HepG2 (cell line): Measurements from ENCODE around the gene CUL9. TPM values are rescaled to one million over a fixed set of nuclear protein-coding genes. Genes with fewer than 3 reads are reported as not detected.

Source experiments
- ATAC-seq: fragments of 200-7000 bp; cut with Tn5 transposase; 3 replicates; pipeline ENCODE4 v1.9.1; 2020; ENCODE audit warnings: mild to moderate bottlenecking, moderate library complexity
- BruUV-seq: library from RNA; stranded (reverse); fragments of 400-500 nt; replicated peaks from 2 replicates; lab custom pipeline; 2021; lab: Mats Ljungman, UMichigan
- CTCF ChIA-PET: fragments of 300-600 bp; formaldehyde crosslinking; extraction: SDS; loops from one replicate; lab custom pipeline; 2021; ENCODE audit warnings: low total read pairs, inconsistent platforms, low intra/inter-chr PET ratio; lab: Yijun Ruan, JAX
- POLR2A ChIA-PET: fragments of 350-600 bp; sonication (Branson Sonifier 250); formaldehyde crosslinking; loops from one replicate; lab custom pipeline; 2020; ENCODE audit warnings: antibody characterized with exemption, inconsistent platforms; lab: Yijun Ruan, JAX
- DNase-seq: peaks from one replicate; pipeline ENCODE4 v3.0.0-alpha.2; 2015; ENCODE audit warnings: low spot score
- FAIRE-seq: peaks from 3 replicates; lab custom pipeline; 2011; peaks lifted over from hg19 to GRCh38; lab: Jason Lieb, UNC
- H2AFZ ChIP-seq: one replicate; pipeline ENCODE4 v1.6.1; 2011; ENCODE audit warnings: low read length, inconsistent platforms
- H3K27ac ChIP-seq: fragments of 300-600 bp; 3 replicates; pipeline ENCODE4 v1.8.0; 2011; ENCODE audit warnings: mixed run types, mild to moderate bottlenecking, mixed read lengths, low read length, inconsistent platforms; ENCODE audit not compliant: insufficient read depth; ENCODE audit errors: extremely low read length
- H3K27me3 ChIP-seq, 2 experiments: fragments of 200-600 bp in 1 of 2; 2 replicates in 1 of 2; 3 replicates in 1 of 2; pipeline versions ENCODE4 v1.6.0 to v1.8.0; 2011; ENCODE audit warnings: low read length in 2 of 2, mild to moderate bottlenecking in 2 of 2, moderate library complexity in 2 of 2, inconsistent platforms in 1 of 2; ENCODE audit not compliant: insufficient read depth in 2 of 2, control insufficient read depth in 1 of 2
- H3K36me3 ChIP-seq, 2 experiments: fragments of 200-600 bp in 1 of 2; replicated peaks in 1 of 2; 2 replicates in 1 of 2; 3 replicates in 1 of 2; pipeline versions ENCODE4 v1.5.1 to v1.8.0; 2011; ENCODE audit warnings: low read length in 2 of 2, inconsistent platforms in 1 of 2; ENCODE audit not compliant: insufficient read depth in 2 of 2, control insufficient read depth in 1 of 2
- H3K4me1 ChIP-seq: 2 replicates; pipeline ENCODE4 v1.5.1; 2012; ENCODE audit warnings: low read length, inconsistent platforms; ENCODE audit not compliant: insufficient read depth
- H3K4me2 ChIP-seq: 2 replicates; pipeline ENCODE4 v1.6.0; 2011; ENCODE audit warnings: low read depth, low read length, inconsistent platforms
- H3K4me3 ChIP-seq, 3 experiments: fragments of 200-600 bp in 1 of 3; sonication (generic), shearing (Covaris generic) in 1 of 3; replicated peaks in 1 of 3; 2 replicates each; pipeline ENCODE4 v1.5.1; 2011 to 2016; ENCODE audit warnings: low read length in 3 of 3, inconsistent platforms in 2 of 3, low read depth in 2 of 3, mild to moderate bottlenecking in 2 of 3, control low read depth in 1 of 3, mixed read lengths in 1 of 3; ENCODE audit not compliant: insufficient read depth in 1 of 3
- H3K79me2 ChIP-seq: one replicate; pipeline ENCODE4 v1.6.1; 2011; ENCODE audit warnings: low read length, inconsistent platforms; ENCODE audit not compliant: insufficient read depth
- H3K9ac ChIP-seq: 2 replicates; pipeline ENCODE4 v1.6.0; 2011; ENCODE audit warnings: mild to moderate bottlenecking, low read depth, low read length, inconsistent platforms; ENCODE audit not compliant: insufficient read depth
- H3K9me3 ChIP-seq: 2 replicates; pipeline ENCODE4 v1.5.1; 2012; ENCODE audit warnings: mild to moderate bottlenecking, low read length
- H4K20me1 ChIP-seq: 2 replicates; pipeline ENCODE4 v1.6.0; 2011; ENCODE audit warnings: inconsistent platforms, mild to moderate bottlenecking, low read length, moderate library complexity; ENCODE audit not compliant: insufficient read depth
- AGO2 ChIP-seq: fragments of 200-400 bp; formaldehyde crosslinking; optimal IDR thresholded peaks from 2 replicates; pipeline ENCODE3; 2017; ENCODE audit warnings: mild to moderate bottlenecking, low read depth, low read length, moderate library complexity
- CBX5 ChIP-seq: sonication (generic); formaldehyde crosslinking; IDR thresholded peaks from 2 replicates; pipeline ENCODE4 v1.4.0; 2020; ENCODE audit warnings: missing genetic modification reagents, borderline replicate concordance
- CCDC6 ChIP-seq: sonication (generic); formaldehyde crosslinking; IDR thresholded peaks from 2 replicates; pipeline ENCODE4 v1.8.1; 2022; ENCODE audit warnings: mild to moderate bottlenecking, missing genetic modification reagents, moderate library complexity
- DNMT1 ChIP-seq: sonication (generic); formaldehyde crosslinking; IDR thresholded peaks from 2 replicates; pipeline ENCODE4 v1.5.1; 2020; ENCODE audit warnings: mild to moderate bottlenecking, missing genetic modification reagents
- POLR2AphosphoS2 ChIP-seq: IDR thresholded peaks from 2 replicates; pipeline ENCODE4 v1.6.1; 2011; ENCODE audit warnings: low read depth, low read length, improper control_type of control experiment
- RBFOX2 ChIP-seq: fragments of 200-400 bp; formaldehyde crosslinking; IDR thresholded peaks from 2 replicates; pipeline ENCODE4 v1.6.1; 2017; ENCODE audit warnings: low read depth, mild to moderate bottlenecking, low read length
- ZNF326 ChIP-seq: sonication (generic); formaldehyde crosslinking; IDR thresholded peaks from 2 replicates; pipeline ENCODE4 v1.4.0; 2020; ENCODE audit warnings: missing genetic modification reagents, borderline replicate concordance
- WGBS: methylation state at CpG from one replicate; pipeline ENCODE4 v1.1.6; 2017; ENCODE audit warnings: low lambda C conversion rate; 5-methylcytosine and 5-hydroxymethylcytosine counted together
- in situ Hi-C: cut with HindIII; loops from 2 replicates; pipeline ENCODE4 v1.10.0; 2017; ENCODE audit warnings: low pct_unique_long_range_greater_than_20kb; ENCODE audit not compliant: extremely low pct_ligation_motif_present
- intact Hi-C: fragments of 100-400 bp; cut with micrococcal nuclease; formaldehyde crosslinking; loops from one replicate; pipeline ENCODE4 v1.10.0; 2022; ENCODE audit not compliant: unreplicated experiment
- polyA plus RNA-seq, 8 experiments: library from polyadenylated mRNA; depleted of rRNA in 3 of 8; stranded (reverse) in 7 of 8; unstranded in 1 of 8; fragments of >200 nt; fragmentation: Illumina TruSeq in 4 of 8; extraction: Trizol in 4 of 8; gene quantifications; 2 replicates each; pipeline versions ENCODE4 v1.2.1 to v1.2.3, GENCODE V29; 2011 to 2016; ENCODE audit warnings: low read depth in 4 of 8, missing spikeins in 1 of 8, mixed read lengths in 1 of 8; ENCODE audit not compliant: insufficient read depth in 1 of 8
- total RNA-seq, 5 experiments: library from RNA; depleted of rRNA; stranded (reverse); fragments of >200 nt; fragmentation: Illumina TruSeq; extraction: Trizol; gene quantifications; 2 replicates each; pipeline ENCODE4 v1.2.3, GENCODE V29; 2016; ENCODE audit warnings: low read depth in 1 of 5

CUL9 gene
- total and polyA plus RNA-seq, 2 of the 13 experiments (the other 11 are each of a cell fraction or from before 2014, with no cell fraction given): 11.4 to 13.7 TPM

- 81% methylated on average over 7 of the region's 7 CpGs for WGBS
- TF ChIP-seq AGO2: peak; percentile 13
- TF ChIP-seq RBFOX2: 0 out of 2 replicates have a peak, but pooled peaks have one; percentile 21
- TF ChIP-seq CBX5 (CRISPR knock-in tag): no peak
- Histone ChIP-seq H3K27ac (no peak overlapping the region), H4K20me1 (peaks cover 9% of the 10 kb centered on the region), H3K4me1 (peaks cover 27% of the 10 kb centered on the region), H3K4me2 (no peak overlapping the region), H3K4me3 (no peak overlapping the region), H3K9me3 (no peaks in the 10 kb centered on the region), H3K27me3 (no peaks in the 10 kb centered on the region; a peak in 1 of 5 replicates), H3K79me2 (peaks cover 9% of the 10 kb centered on the region), H2AFZ (no peak overlapping the region), H3K9ac (no peak overlapping the region), H3K36me3 (peaks cover 28 to 38% of the 10 kb centered on the region in 2 experiments)
- no TSS peak for BruUV-seq
- no peak for FAIRE-seq
- intact Hi-C loops (no loop called here), in situ Hi-C loops (no loop called here)
- DNase-seq: no peak
- ChIA-PET POLR2A (interaction anchor here (0.7 to 1.5 kb wide), 2 partner anchors 9 to 121 kb away, joined by 3 to 4 read pairs; partner anchors contain the start of genes KLC4, MRPL2 and SRF), CTCF (no interaction called here)
- ATAC-seq: no peak
These were observed 1.9 kb upstream of the CUL9 start for GRCh38 chr6:43180058-43180457.

GRCh38 chr6:43180985-43181384 is 1.0 kb upstream of the CUL9 start:
- Histone ChIP-seq H3K4me1 (peaks cover 22% of the 10 kb centered on the region), H3K9ac (peak overlapping the region; percentile 80; the same call in 1 of the 2 replicates), H3K4me2 (no peak overlapping the region), H3K9me3 (no peaks in the 10 kb centered on the region), H3K4me3 (no peak overlapping the region), H3K27ac (peak overlapping the region; percentile 58), H2AFZ (no peak overlapping the region), H4K20me1 (no peaks in the 10 kb centered on the region), H3K36me3 (peaks cover 21 to 29% of the 10 kb centered on the region in 2 experiments), H3K27me3 (no peaks in the 10 kb centered on the region; a peak in 1 of 5 replicates), H3K79me2 (no peaks in the 10 kb centered on the region)
- in situ Hi-C loops: no loop called here
- CTCF ChIA-PET: no interaction called here
- no peak for DNase-seq
- no TSS peak for BruUV-seq
- TF ChIP-seq ZNF326 (CRISPR knock-in tag): 0 out of 2 replicates have a peak, but pooled peaks have one; percentile 43
- TF ChIP-seq POLR2AphosphoS2: 0 out of 2 replicates have a peak, but pooled peaks have one; percentile 57
- TF ChIP-seq DNMT1: no peak
- no peak for TF ChIP-seq CCDC6
- FAIRE-seq: no peak
- intact Hi-C loops: no loop called here
- POLR2A ChIA-PET: interaction anchor here (1.3 to 2.1 kb wide), 3 partner anchors 48 to 189 kb away, joined by 3 to 11 read pairs (median 5); partner anchors contain the start of genes DNPH1, KLC4, MRPL2 and ZNF318
- WGBS: 89% methylated on average over 5 of the region's 5 CpGs
- peak; percentile 10 for ATAC-seq
